Measurements from ENCODE around the gene ZNF236.

Gene ZNF236

GRCh38 chr18:76821875-76822505 lies 367 bp upstream of the ZNF236 start:
- DNase-seq (ENCODE audit: low read depth): peak; percentile 50

- no peak for DNase-seq (ENCODE audit: low read depth)
Measured at GRCh38 chr18:76823161-76823538, 793 bp downstream of the ZNF236 start.

- DNase-seq (ENCODE audit: low read depth): no peak
Measured at GRCh38 chr18:76823587-76824011, 1.2 kb downstream of the ZNF236 start.

- DNase-seq (ENCODE audit: low read depth): no peak
Measured at GRCh38 chr18:76824145-76824676, 1.9 kb downstream of the ZNF236 start.

GRCh38 chr18:76824754-76825153 lies 2.4 kb downstream of the ZNF236 start:
- no peak for DNase-seq (ENCODE audit: low read depth)

- no peak for DNase-seq (ENCODE audit: low read depth)
Measured at GRCh38 chr18:76827205-76828200, 5.1 kb downstream of the ZNF236 start.

GRCh38 chr18:76834379-76834778 lies 12.0 kb downstream of the ZNF236 start:
- DNase-seq (ENCODE audit: low read depth): no peak

- DNase-seq (ENCODE audit: low read depth): no peak
Measured at GRCh38 chr18:76835380-76835779, 13.0 kb downstream of the ZNF236 start.

- DNase-seq (ENCODE audit: low read depth): no peak
Measured at GRCh38 chr18:76837071-76837470, 14.7 kb downstream of the ZNF236 start.

- no peak for DNase-seq (ENCODE audit: low read depth)
Measured at GRCh38 chr18:76838182-76838581, 15.8 kb downstream of the ZNF236 start.

GRCh38 chr18:76839086-76839794 lies 16.9 kb downstream of the ZNF236 start:
- DNase-seq (ENCODE audit: low read depth): no peak

- no peak for DNase-seq (ENCODE audit: low read depth)
Measured at GRCh38 chr18:76842837-76843530, 20.6 kb downstream of the ZNF236 start.

GRCh38 chr18:76844144-76844543 lies 21.8 kb downstream of the ZNF236 start:
- no peak for DNase-seq (ENCODE audit: low read depth)

GRCh38 chr18:76844742-76845477 lies 22.6 kb downstream of the ZNF236 start:
- no peak for DNase-seq (ENCODE audit: low read depth)

- DNase-seq (ENCODE audit: low read depth): no peak
Measured at GRCh38 chr18:76846217-76846616, 23.9 kb downstream of the ZNF236 start.

- DNase-seq (ENCODE audit: low read depth): no peak
Measured at GRCh38 chr18:76847916-76848315, 25.6 kb downstream of the ZNF236 start.

- DNase-seq (ENCODE audit: low read depth): no peak
Measured at GRCh38 chr18:76850112-76850511, 27.8 kb downstream of the ZNF236 start.

GRCh38 chr18:76855594-76855993 lies 33.2 kb downstream of the ZNF236 start:
- no peak for DNase-seq (ENCODE audit: low read depth)

- DNase-seq (ENCODE audit: low read depth): no peak
Measured at GRCh38 chr18:76857476-76857875, 35.1 kb downstream of the ZNF236 start.

GRCh38 chr18:76859474-76860339 lies 37.4 kb downstream of the ZNF236 start:
- no peak for DNase-seq (ENCODE audit: low read depth)
